Large intestine (tissue), 3 donors: Measurements from ENCODE around the gene NPIPB2. TPM values are rescaled to one million over a fixed set of nuclear protein-coding genes. Genes with fewer than 3 reads are reported as not detected.

ENCODE experiments used
- DNase-seq, 2 donors: peaks; one replicate each; pipeline versions ENCODE4 v3.0.0 to v3.0.0-alpha.2; 2013
- H3K27ac ChIP-seq: one replicate; pipeline ENCODE4 v1.5.1; 2013; ENCODE audit warnings: low read length
- H3K27me3 ChIP-seq: 2 replicates; pipeline ENCODE4 v1.6.1; 2013; ENCODE audit warnings: low read length; ENCODE audit not compliant: control insufficient read depth, insufficient read depth
- H3K36me3 ChIP-seq: 2 replicates; pipeline ENCODE4 v1.6.1; 2013; ENCODE audit warnings: low read length; ENCODE audit not compliant: control insufficient read depth, insufficient read depth
- H3K4me1 ChIP-seq: one replicate; pipeline ENCODE4 v1.6.1; 2013; ENCODE audit warnings: low read length; ENCODE audit not compliant: control insufficient read depth, insufficient read depth
- H3K4me3 ChIP-seq: one replicate; pipeline ENCODE4 v1.5.1; 2013; ENCODE audit warnings: low read length
- H3K9me3 ChIP-seq: one replicate; pipeline ENCODE4 v1.6.1; 2013; ENCODE audit warnings: mild to moderate bottlenecking, low read depth, low read length, moderate library complexity; ENCODE audit not compliant: control insufficient read depth
- WGBS: methylation state at CpG from one replicate; pipeline ENCODE4 v1.1.5; 2013; ENCODE audit warnings: low lambda C conversion rate; ENCODE audit not compliant: insufficient coverage; 5-methylcytosine and 5-hydroxymethylcytosine counted together
- polyA plus RNA-seq: library from polyadenylated mRNA; unstranded; fragments of 120-200 nt; gene quantifications from one replicate; pipeline ENCODE4 v1.2.1, GENCODE V29; 2013

NPIPB2 gene
- polyA plus RNA-seq, 1 donor: 26.0 TPM

DNA sequence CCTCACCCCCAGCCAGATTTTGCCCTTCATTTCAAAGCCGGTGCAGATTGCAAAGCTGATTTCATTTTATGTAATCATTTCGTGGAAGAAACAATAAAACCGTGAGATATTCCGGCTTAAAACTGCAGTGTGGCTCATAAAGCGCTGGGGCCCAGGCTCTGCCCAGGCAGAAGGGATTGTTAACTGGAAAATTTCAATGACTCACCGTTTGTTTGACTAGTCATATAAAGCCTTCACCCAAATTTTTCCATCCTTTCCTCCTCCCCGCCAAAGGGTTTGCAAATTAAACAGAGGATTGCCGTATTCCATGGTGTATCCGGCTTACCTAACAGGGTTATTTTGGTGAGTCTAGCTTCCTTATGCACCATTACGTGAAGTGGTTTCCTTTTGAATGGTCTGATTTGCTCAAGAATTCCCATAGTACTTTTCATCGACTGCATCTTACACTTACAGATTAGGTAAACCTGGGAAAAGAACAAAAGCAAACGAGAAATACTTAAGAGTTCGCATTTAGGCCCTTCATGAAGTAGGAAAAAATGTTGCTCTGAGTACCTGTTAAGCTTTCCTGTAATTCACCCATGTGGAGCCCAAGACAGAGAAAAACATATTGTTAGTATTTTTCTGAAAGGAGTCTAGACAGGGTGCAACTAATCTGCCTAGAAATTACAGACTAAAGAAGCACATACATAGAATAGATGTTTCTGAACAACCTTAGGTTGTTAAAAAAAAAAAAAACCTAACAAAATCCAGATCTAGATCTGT is 25.1 kb downstream of the NPIPB2 start:
- peak; percentile 56 to 85 for DNase-seq
- H3K27ac ChIP-seq: peak overlapping the region; percentile 87
- no peaks in the 10 kb centered on the region for H3K27me3 ChIP-seq
- no peaks in the 10 kb centered on the region for H3K9me3 ChIP-seq
- 25% methylated on average over 2 of the region's 13 CpGs for WGBS
- peaks cover 19% of the 10 kb centered on the region for H3K4me1 ChIP-seq
- H3K4me3 ChIP-seq: peak overlapping the region; percentile 79
- no peaks in the 10 kb centered on the region for H3K36me3 ChIP-seq

DNA sequence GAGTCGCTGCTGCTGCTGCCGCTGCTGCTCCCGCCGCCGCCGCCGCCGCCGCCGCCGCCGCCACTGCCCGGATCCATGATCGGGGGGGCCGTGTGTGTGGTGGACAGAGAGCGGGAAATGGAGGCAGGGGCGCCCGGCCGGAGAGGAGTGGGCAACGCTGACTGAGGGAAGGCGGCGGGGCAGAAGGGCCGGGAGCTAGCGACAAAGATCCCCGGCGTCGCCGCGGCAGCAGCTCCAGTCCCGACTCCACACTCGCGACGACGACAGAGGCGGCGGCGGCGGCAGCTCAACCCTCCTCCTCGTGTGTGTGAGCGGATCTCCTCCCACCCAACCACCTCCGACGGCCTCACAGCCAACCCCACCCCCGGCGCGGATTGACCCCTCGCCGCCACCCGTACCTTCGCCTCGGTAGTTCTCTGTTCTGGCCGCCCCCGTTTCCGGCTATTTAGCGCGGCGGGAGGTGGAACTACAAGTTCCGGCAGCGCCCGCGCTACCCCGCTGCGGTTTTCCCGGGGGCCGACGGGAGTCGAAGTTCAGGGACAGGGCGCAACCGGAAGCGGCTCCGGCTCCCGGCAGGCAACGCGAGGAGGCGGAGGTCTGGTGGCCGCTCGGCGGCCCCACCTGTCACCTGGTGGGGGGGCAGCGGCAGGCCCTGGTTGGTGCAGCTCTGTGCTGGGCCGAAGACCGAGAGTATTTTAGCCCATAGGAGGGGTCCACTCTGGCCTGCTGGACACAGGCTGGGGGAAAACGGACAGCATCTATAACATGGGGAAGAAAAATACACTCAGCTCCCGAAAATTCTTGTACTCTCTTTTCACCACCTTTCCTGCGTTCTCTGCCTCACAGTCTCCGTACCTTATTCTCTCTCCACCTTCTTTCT is 26.0 kb downstream of the NPIPB2 start, which contains the start of gene GSPT1:
Gene GSPT1 (minus strand): TSS at position 313 of the 880 bp plus-strand sequence. CDS start 236 bp downstream, at position 77.
- Histone ChIP-seq H3K4me1 (peaks cover 19% of the 10 kb centered on the region), H3K27me3 (no peaks in the 10 kb centered on the region), H3K27ac (peak within 1 kb of the TSS; percentile 87), H3K4me3 (peak within 1 kb of the TSS; percentile 79), H3K36me3 (no peaks in the 10 kb centered on the region), H3K9me3 (no peaks in the 10 kb centered on the region)
- DNase-seq: peak; percentile 98 to 100
- WGBS: 0% methylated on average over 1 of the region's 84 CpGs

DNA sequence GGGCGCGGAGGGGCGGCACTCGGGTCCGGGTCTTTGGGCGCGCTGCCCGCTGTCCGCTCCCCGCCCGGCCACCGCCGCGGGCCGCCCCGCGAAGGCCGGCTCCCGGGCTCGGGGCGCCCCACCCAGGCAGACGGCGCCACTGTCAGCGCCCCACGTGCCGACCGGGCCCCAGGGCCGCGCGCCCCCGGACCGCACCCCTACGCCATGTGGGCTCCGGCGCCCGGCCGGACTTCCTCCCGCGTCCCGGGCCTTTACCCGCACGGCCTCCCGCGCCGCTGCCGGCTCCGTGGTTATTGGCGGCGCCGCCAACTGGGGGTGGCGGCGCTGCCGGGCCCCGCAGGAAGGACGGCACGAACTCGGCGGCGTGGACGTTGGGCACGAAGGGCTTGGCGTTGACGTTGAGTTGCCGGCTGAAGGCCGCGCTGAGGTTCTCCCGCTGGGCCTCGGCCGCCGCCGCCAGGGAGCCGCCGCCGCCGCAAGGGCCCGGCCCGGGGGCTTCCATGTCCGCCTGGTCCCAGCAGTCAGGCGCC is 26.7 kb downstream of the NPIPB2 start:
- H3K4me1 ChIP-seq: peaks cover 19% of the 10 kb centered on the region
- no peaks in the 10 kb centered on the region for H3K36me3 ChIP-seq
- peak; percentile 19 to 75 for DNase-seq
- WGBS: no CpG with 5 or more reads among the region's 79 CpGs
- H3K4me3 ChIP-seq: peak overlapping the region; percentile 79
- H3K9me3 ChIP-seq: no peaks in the 10 kb centered on the region
- H3K27me3 ChIP-seq: no peaks in the 10 kb centered on the region
- H3K27ac ChIP-seq: peak overlapping the region; percentile 87

DNA sequence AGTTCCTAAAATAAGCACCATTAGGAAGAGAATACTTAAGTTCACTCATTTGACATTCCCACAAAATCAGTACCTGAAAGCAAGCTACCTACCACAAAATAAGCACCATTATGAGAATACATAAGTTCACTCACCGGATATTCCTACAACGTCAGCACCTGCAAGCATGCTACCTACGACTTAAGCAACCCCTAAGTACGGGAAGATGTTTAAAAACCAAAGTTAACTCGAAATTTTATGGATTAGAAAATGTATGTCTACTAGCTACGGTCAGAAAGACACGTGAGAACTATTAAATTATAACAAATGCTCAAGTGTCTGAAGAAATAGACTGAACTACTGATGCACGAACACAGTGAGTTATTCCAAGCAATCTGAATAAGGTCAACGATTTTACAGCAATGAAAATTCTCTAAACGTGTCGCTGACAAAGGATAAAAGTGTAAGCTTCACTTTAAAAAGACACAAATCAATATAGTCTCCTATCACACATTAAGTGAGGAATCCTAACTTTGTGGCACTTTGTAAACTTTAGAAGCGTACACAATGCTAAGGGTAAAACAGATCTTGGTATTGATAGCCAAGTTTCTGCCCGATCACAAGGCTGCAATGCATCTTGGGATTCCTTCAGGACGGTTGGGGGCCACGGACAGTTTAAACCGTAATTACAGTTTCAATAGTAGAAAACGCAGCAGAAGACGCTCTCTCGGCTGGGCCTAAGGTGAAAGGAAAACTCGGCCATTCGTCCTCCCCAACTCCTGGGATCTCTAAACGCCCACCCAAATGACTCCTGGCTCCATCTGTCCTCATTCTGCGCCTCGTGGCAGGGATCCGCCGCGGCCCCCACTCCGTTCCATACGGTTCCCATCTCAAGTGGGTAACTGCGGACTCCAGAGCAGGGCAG is 27.4 kb downstream of the NPIPB2 start:
- no peaks in the 10 kb centered on the region for H3K36me3 ChIP-seq
- peak overlapping the region; percentile 79 for H3K4me3 ChIP-seq
- peaks cover 19% of the 10 kb centered on the region for H3K4me1 ChIP-seq
- 6% methylated on average over 6 of the region's 30 CpGs for WGBS
- peak overlapping the region; percentile 87 for H3K27ac ChIP-seq
- H3K27me3 ChIP-seq: no peaks in the 10 kb centered on the region
- H3K9me3 ChIP-seq: no peaks in the 10 kb centered on the region
- peak; percentile 11 to 64 for DNase-seq

DNA sequence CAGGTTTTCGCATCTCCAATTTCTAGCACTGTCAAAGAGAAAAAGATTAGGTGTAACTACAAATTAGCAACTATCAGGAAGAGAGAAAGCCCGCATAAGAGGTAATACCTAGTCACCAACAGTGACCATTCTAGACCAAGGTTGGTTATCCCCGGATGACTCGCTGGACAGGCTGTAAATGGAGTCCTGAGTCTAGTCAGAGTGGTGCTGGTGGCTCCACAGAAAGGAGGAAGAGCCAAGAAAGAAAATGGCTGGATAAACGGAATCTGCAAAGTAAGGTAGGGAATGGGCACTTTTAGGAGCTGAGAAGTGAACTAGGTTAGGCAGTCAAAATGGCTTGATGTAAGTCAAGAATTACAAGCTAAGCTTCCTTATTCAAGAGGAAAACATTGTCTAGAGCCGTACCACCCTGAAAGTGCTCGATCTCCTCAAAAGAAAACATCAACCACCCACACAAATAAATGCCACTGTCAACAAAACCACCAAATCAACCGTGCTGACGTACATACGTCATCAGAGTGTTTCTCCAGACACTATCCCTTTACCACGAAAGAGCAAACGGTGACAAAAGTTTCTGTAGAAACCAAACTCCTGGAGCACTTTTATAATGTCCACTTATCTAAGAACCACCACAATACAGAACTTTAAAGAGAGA is 28.3 kb downstream of the NPIPB2 start:
- Histone ChIP-seq H3K9me3 (no peaks in the 10 kb centered on the region), H3K4me1 (peaks cover 19% of the 10 kb centered on the region), H3K36me3 (no peaks in the 10 kb centered on the region), H3K27ac (no peak overlapping the region), H3K4me3 (peak overlapping the region; percentile 79), H3K27me3 (no peaks in the 10 kb centered on the region)
- 73% methylated on average over 3 of the region's 12 CpGs for WGBS
- DNase-seq: peak; percentile 23 to 29

DNA sequence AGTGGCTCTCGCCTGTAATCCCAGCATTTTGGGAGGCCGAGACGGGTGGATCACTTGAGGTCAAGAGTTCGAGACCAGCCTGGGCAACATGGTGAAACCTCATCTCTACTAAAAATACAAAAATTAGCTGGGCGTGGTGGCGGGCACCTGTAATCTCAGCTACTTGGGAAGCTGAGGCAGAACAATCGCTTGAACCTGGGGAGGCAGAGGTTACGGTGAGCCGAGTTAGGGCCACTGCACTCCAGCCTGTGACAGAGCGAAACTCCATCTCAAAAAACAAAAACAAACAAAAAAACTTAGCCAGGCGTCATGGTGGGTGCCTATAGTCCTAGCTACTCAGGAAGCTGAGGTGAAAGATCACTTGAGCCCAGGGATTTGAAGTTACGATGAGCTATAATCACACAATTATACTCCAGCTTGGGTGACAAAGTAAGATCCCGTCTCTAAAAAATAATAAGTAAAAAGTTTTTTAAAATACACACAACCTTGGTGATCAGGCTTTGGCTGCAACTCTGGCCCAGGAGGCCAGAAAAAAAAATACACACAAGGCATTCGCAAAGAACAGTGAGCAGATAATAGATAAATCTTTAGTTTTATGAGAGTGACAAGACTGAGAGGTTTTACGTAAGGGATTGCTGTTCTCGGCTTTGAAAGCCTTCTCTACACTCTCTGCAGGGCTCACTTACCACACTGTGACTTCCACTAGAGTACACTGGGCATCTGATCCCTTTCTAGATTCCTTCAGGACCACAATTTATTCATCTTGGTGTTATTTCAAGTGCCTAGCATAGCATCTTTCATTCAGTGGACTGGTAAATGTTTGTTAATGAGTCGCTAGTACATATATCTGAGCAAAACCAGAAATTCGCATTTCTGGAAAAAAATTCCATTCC is 31.9 kb downstream of the NPIPB2 start:
- 82% methylated on average over 3 of the region's 18 CpGs for WGBS
- no peak overlapping the region for H3K4me3 ChIP-seq
- DNase-seq: no peak
- H3K36me3 ChIP-seq: peaks cover 5% of the 10 kb centered on the region
- H3K27ac ChIP-seq: no peak overlapping the region
- H3K9me3 ChIP-seq: no peaks in the 10 kb centered on the region
- H3K4me1 ChIP-seq: peaks cover 11% of the 10 kb centered on the region
- no peaks in the 10 kb centered on the region for H3K27me3 ChIP-seq

DNA sequence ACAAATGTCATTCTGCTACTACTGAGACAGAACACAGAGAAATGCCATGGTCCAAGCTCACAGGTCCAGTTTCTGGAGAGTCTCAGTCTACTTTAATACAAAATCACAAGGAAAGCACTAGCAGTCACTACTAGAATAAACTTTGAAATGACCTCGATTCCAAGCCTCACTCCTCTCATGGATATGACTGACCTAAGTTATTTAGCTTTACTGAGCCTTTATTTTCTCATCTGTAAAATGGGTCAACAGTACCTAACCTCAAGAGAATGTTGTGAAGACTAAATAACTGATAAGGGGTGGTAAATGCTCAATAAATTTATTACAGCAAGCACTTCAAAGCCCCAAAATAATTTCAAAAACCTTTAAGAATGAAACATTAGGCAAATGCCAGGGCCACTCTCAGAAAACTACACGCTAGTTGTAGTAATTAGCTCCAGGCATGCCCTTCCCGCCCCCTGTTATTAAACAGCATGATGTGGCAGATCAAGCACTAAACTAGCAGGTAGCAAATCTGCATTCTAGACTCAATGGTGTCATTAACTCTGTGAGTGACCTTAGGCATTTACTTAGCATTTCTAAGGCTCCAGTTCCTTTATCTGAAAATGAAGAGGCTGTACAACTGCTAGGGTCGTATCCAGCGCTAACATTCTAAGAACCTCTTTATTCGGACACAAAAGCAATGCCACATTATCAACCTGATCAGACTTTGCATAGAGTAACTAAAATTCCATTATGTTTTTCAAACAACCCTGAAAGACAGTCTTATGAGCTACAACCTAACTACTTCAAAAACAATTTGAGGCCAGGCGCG is 34.5 kb downstream of the NPIPB2 start:
- Histone ChIP-seq H3K9me3 (no peaks in the 10 kb centered on the region), H3K27ac (no peak overlapping the region), H3K36me3 (peaks cover 13% of the 10 kb centered on the region), H3K4me1 (no peaks in the 10 kb centered on the region), H3K4me3 (no peak overlapping the region), H3K27me3 (no peaks in the 10 kb centered on the region)
- 100% methylated on average over 1 of the region's 8 CpGs for WGBS
- no peak for DNase-seq

DNA sequence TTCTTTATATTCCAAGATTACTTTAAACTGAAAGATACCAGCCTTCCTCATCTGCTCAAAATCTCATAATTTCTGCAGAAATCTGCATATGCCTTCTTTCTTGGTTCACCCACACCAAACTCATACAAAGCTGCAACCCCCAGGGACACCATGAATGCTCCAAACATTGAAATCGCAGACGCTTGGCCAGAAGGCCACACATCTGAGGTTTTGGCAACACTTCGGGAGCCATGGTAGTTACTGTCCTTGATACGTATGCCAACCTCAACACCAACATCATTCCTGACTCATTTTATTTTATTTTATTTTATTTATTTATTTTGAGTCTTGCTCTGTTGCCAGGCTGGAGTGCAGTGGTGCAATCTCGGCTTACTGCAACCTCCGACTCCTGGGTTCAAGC is 37.9 kb downstream of the NPIPB2 start:
- Histone ChIP-seq H3K9me3 (no peaks in the 10 kb centered on the region), H3K27me3 (no peaks in the 10 kb centered on the region), H3K36me3 (peaks cover 15% of the 10 kb centered on the region), H3K4me3 (no peak overlapping the region), H3K4me1 (no peaks in the 10 kb centered on the region), H3K27ac (no peak overlapping the region)
- WGBS: no CpG with 5 or more reads among the region's 6 CpGs
- no peak for DNase-seq
